PC-9 (cell line): ENCODE data around the gene SH3RF3. TPM values are rescaled to one million over a fixed set of nuclear protein-coding genes. Genes with fewer than 3 reads are reported as not detected.

Experiments used
- BruUV-seq: library from RNA; stranded (reverse); fragments of 400-500 nt; replicated peaks from 2 replicates; lab custom pipeline; 2021; lab: Mats Ljungman, UMichigan
- CTCF ChIA-PET: fragments of 300-600 bp; sonication (Branson Sonifier 250); formaldehyde crosslinking; loops from one replicate; lab custom pipeline; 2022; ENCODE audit warnings: antibody characterized with exemption; lab: Charles Lee
- POLR2A ChIA-PET: fragments of 300-600 bp; sonication (Branson Sonifier 250); formaldehyde crosslinking; loops from one replicate; lab custom pipeline; 2022; ENCODE audit warnings: antibody characterized with exemption; ENCODE audit not compliant: unreplicated experiment; lab: Charles Lee
- DNase-seq, 2 experiments: peaks; one replicate each; pipeline versions ENCODE4 v3.0.0 to v3.0.0-alpha.2; 2015 to 2022; ENCODE audit warnings: mixed read lengths in 1 of 2
- H2AFZ ChIP-seq: fragments of 200-600 bp; sonication (generic); 2 replicates; pipeline ENCODE4 v1.8.1; 2017; ENCODE audit warnings: antibody characterized with exemption
- H3F3A ChIP-seq: fragments of 200-600 bp; sonication (generic); 2 replicates; pipeline ENCODE4 v1.8.1; 2017; ENCODE audit warnings: antibody characterized with exemption, mild to moderate bottlenecking, low read depth; ENCODE audit not compliant: insufficient read depth
- H3K27ac ChIP-seq: fragments of 200-600 bp; sonication (generic); 2 replicates; pipeline ENCODE4 v1.6.1; 2016; ENCODE audit warnings: mixed run types
- H3K27me3 ChIP-seq: fragments of 200-600 bp; sonication (generic); 2 replicates; pipeline ENCODE4 v1.6.1; 2016; ENCODE audit warnings: low read depth, mixed run types; ENCODE audit not compliant: insufficient read depth
- H3K36me3 ChIP-seq: fragments of 200-600 bp; sonication (generic); 2 replicates; pipeline ENCODE4 v1.6.1; 2016; ENCODE audit warnings: low read depth, mixed run types
- H3K4me1 ChIP-seq: fragments of 200-600 bp; sonication (generic); replicated peaks from 2 replicates; pipeline ENCODE4 v1.6.1; 2016; ENCODE audit warnings: mixed run types; ENCODE audit not compliant: insufficient read depth
- H3K4me2 ChIP-seq: fragments of 200-600 bp; sonication (generic); 2 replicates; pipeline ENCODE4 v1.6.1; 2017; ENCODE audit warnings: mixed run types
- H3K4me3 ChIP-seq: fragments of 200-600 bp; sonication (generic); 2 replicates; pipeline ENCODE4 v1.6.1; 2016; ENCODE audit warnings: mixed run types
- H3K79me2 ChIP-seq: fragments of 200-600 bp; sonication (generic); 2 replicates; pipeline ENCODE4 v1.6.1; 2017; ENCODE audit warnings: low read depth, mixed run types
- H3K9me2 ChIP-seq: fragments of 200-600 bp; sonication (generic); 2 replicates; pipeline ENCODE4 v1.8.1; 2017; ENCODE audit warnings: mild to moderate bottlenecking; ENCODE audit not compliant: insufficient read depth
- H3K9me3 ChIP-seq: fragments of 200-600 bp; sonication (generic); 2 replicates; pipeline ENCODE4 v1.8.1; 2016; ENCODE audit warnings: low read depth; ENCODE audit not compliant: insufficient read depth
- H4K20me1 ChIP-seq: fragments of 200-600 bp; sonication (generic); 2 replicates; pipeline ENCODE4 v1.8.1; 2017; ENCODE audit not compliant: insufficient read depth
- EZH2 ChIP-seq: fragments of 200-600 bp; sonication (generic); IDR thresholded peaks from 2 replicates; pipeline ENCODE4 v1.8.0; 2017; ENCODE audit warnings: antibody characterized with exemption, low read depth
- intact Hi-C: fragments of 100-400 bp; cut with micrococcal nuclease; formaldehyde crosslinking; loops from one replicate; pipeline ENCODE4 v1.10.0; 2022; ENCODE audit not compliant: unreplicated experiment
- total RNA-seq: library from RNA; stranded (reverse); gene quantifications from 2 replicates; pipeline ENCODE4 v1.2.3, GENCODE V29; 2021
- TF ChIP-seq, protein P1 (sequence below): fragments of 200-600 bp; sonication (generic); conservative IDR thresholded peaks from 2 replicates; pipeline ENCODE4 v1.6.1; 2017; ENCODE audit warnings: mixed run types, antibody characterized with exemption, mild to moderate bottlenecking, moderate library complexity

SH3RF3 gene
- total RNA-seq, 1 experiment from 2014 or later: 6.1 TPM

DNA sequence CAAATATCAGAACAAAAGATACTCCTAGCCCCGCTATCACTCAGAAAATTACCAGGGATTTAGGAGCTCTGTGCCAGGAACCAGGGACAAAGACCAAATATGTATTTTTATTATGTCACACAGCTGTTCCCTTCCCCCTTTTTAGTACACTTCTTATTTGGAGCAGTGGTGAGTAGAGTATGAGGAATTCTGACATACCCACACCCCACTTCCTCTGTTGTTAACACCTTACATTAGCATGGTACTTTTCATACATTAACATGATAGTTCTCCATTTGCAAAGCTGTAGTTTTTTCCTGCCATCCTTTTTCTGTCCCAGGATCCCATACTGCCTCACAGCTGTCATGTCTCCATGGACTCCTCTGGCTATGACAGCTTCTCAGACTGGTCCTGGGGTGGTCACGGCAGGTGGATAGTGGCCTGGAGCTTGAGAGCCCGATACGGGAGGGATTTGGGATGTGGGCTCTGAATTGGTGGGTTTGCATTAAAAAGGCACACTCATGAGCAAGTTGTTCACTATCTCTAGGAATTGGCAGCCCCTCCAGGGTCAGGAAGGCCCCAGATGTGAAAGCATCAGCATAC is 100.2 kb downstream of the SH3RF3 start:
- Histone ChIP-seq H3K36me3 (0 out of 2 replicates have a peak, but pooled peaks cover 3% of the 10 kb centered on the region), H3K9me2 (no peaks in the 10 kb centered on the region), H4K20me1 (no peaks in the 10 kb centered on the region), H3F3A (no peaks in the 10 kb centered on the region), H2AFZ (no peak overlapping the region), H3K9me3 (0 out of 2 replicates have a peak, but pooled peaks cover 4% of the 10 kb centered on the region), H3K27ac (no peak overlapping the region), H3K4me2 (no peak overlapping the region), H3K79me2 (peaks cover 17% of the 10 kb centered on the region; the same call in 1 of the 2 replicates), H3K4me3 (no peak overlapping the region), H3K4me1 (no peaks in the 10 kb centered on the region), H3K27me3 (no peaks in the 10 kb centered on the region)
- DNase-seq: no peak
- no TSS peak for BruUV-seq
- POLR2A ChIA-PET: no interaction called here
- intact Hi-C loops: no loop called here
- CTCF ChIA-PET: no interaction called here
- no peak for TF ChIP-seq EZH2
- TF ChIP-seq, protein P1, sequence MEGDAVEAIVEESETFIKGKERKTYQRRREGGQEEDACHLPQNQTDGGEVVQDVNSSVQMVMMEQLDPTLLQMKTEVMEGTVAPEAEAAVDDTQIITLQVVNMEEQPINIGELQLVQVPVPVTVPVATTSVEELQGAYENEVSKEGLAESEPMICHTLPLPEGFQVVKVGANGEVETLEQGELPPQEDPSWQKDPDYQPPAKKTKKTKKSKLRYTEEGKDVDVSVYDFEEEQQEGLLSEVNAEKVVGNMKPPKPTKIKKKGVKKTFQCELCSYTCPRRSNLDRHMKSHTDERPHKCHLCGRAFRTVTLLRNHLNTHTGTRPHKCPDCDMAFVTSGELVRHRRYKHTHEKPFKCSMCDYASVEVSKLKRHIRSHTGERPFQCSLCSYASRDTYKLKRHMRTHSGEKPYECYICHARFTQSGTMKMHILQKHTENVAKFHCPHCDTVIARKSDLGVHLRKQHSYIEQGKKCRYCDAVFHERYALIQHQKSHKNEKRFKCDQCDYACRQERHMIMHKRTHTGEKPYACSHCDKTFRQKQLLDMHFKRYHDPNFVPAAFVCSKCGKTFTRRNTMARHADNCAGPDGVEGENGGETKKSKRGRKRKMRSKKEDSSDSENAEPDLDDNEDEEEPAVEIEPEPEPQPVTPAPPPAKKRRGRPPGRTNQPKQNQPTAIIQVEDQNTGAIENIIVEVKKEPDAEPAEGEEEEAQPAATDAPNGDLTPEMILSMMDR: no peak

DNA sequence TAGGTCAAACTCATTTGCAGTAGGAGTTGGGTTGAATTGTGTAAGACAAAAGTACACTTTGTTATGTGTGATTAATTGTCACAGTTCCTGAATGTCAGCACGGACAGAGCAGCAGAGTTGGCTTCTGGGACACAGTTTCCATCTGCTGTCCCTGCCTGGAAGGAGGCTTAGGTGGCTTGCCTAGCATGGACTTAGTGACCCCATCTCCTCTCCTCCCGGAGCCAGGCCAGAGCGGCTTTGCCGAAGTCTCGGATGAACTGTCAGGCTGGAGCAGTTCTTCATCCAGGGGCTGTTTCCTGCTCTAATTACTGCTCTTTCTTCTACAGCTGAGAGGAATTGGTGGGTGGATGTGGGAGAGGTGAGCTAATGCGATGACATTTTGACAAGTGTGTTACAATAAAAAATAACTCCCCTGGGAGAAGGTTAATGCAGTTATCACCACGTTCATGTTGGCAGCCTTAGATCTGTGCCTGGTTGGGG is 102.0 kb downstream of the SH3RF3 start:
- H4K20me1 ChIP-seq: no peaks in the 10 kb centered on the region
- intact Hi-C loops: no loop called here

DNA sequence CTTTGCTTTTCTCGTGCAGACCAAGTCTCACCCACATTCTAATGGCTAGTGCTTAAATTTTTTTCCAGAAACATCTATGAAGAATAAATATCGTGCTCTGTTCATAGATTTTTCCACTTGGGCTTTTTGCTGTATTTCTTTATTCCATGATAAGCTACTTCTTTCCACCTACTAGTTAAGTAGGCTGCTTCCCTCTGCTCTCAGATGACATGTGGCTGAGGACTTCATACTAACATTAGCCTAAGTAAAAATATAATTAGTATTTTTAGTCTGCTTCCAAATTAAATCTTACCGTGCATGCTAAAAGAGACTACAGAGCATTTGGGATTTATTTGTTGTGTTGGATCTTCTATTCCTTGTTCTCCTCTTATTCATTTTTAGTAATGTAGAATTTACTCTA is 102.4 kb downstream of the SH3RF3 start:
- ChIA-PET POLR2A (no interaction called here), CTCF (no interaction called here)
- Histone ChIP-seq H3K4me2 (no peak overlapping the region), H4K20me1 (no peaks in the 10 kb centered on the region), H3K9me2 (no peaks in the 10 kb centered on the region), H3K9me3 (0 out of 2 replicates have a peak, but pooled peaks cover 7% of the 10 kb centered on the region), H3F3A (no peaks in the 10 kb centered on the region), H3K27me3 (no peaks in the 10 kb centered on the region), H3K36me3 (0 out of 2 replicates have a peak, but pooled peaks cover 3% of the 10 kb centered on the region), H3K27ac (no peak overlapping the region), H3K79me2 (peaks cover 20% of the 10 kb centered on the region), H3K4me3 (no peak overlapping the region), H2AFZ (no peak overlapping the region), H3K4me1 (peaks cover 3% of the 10 kb centered on the region; the same call in 1 of the 2 replicates)
- BruUV-seq: no TSS peak
- no peak for TF ChIP-seq EZH2
- TF ChIP-seq, protein P1: no peak
- DNase-seq: no peak
- intact Hi-C loops: no loop called here

More for the DNA sequence above, 102.0 kb downstream of the SH3RF3 start:
- BruUV-seq: no TSS peak
- TF ChIP-seq, protein P1: no peak
- no peak for TF ChIP-seq EZH2
- Histone ChIP-seq H3F3A (no peaks in the 10 kb centered on the region), H2AFZ (no peak overlapping the region), H3K27me3 (no peaks in the 10 kb centered on the region), H3K4me3 (no peak overlapping the region), H3K4me1 (no peaks in the 10 kb centered on the region), H3K79me2 (peaks cover 18% of the 10 kb centered on the region), H3K27ac (no peak overlapping the region), H3K4me2 (no peak overlapping the region), H3K36me3 (0 out of 2 replicates have a peak, but pooled peaks cover 3% of the 10 kb centered on the region), H3K9me2 (no peaks in the 10 kb centered on the region), H3K9me3 (0 out of 2 replicates have a peak, but pooled peaks cover 7% of the 10 kb centered on the region)
- POLR2A ChIA-PET: no interaction called here
- DNase-seq: no peak
- CTCF ChIA-PET: no interaction called here
